Measurements from ENCODE around the gene HBA2. TPM values are rescaled to one million over a fixed set of nuclear protein-coding genes. Genes with fewer than 3 reads are reported as not detected.
"Not testable (repeated sequence)": the region's sequence is repeated elsewhere in the genome, so short reads cannot be mapped to it uniquely, and the experiment has no call there.

HBA2 gene
- total RNA-seq, 2 donors from 2014 or later, result not detected

DNA sequence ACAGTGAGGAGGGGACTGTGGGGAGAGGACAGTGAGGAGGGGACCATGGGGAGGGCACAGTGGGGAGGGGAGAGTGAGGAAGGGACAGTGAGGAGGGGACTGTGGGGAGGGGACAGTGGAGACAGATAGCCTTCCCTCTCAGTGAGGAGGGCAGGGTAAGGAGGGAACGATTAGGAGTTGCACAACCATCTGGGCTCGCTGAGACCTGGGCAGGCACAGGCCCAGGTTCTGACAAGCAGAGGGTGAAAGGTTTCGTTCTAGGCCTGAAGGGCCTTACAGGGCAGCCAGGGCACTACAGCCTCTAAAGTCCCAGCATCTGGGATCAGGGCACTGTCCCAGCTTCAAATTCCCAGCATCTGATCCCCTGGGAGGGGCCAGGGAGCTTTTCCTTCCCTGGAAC, 9.0 kb upstream of the HBA2 start:
- H3K4me3 Mint-ChIP-seq, result peak overlapping the region; percentile 19
- not testable (repeated sequence) for H3K27ac Mint-ChIP-seq

GRCh38 chr16:164134-164823, 8.4 kb upstream of the HBA2 start:
- H3K36me3 Mint-ChIP-seq (ENCODE audit: low read depth); H3K4me3 Mint-ChIP-seq; DNase-seq; H3K27ac Mint-ChIP-seq; H3K9me3 ChIP-seq (ENCODE audit: control insufficient read depth, low read length, poor library complexity, severe bottlenecking): not testable (repeated sequence)
- Mint-ChIP-seq H3K27me3 (peaks cover 28% of the 10 kb centered on the region), H3K4me1 (peaks cover 11% of the 10 kb centered on the region)
- peak; percentile 31 for ATAC-seq

More for the DNA sequence above, 9.0 kb upstream of the HBA2 start:
- not testable (repeated sequence) for DNase-seq; H3K9me3 ChIP-seq (ENCODE audit: control insufficient read depth, low read length, poor library complexity, severe bottlenecking); H3K36me3 Mint-ChIP-seq (ENCODE audit: low read depth); ATAC-seq
- Mint-ChIP-seq H3K4me1 (peaks cover 10% of the 10 kb centered on the region), H3K27me3 (peaks cover 29% of the 10 kb centered on the region)

DNA sequence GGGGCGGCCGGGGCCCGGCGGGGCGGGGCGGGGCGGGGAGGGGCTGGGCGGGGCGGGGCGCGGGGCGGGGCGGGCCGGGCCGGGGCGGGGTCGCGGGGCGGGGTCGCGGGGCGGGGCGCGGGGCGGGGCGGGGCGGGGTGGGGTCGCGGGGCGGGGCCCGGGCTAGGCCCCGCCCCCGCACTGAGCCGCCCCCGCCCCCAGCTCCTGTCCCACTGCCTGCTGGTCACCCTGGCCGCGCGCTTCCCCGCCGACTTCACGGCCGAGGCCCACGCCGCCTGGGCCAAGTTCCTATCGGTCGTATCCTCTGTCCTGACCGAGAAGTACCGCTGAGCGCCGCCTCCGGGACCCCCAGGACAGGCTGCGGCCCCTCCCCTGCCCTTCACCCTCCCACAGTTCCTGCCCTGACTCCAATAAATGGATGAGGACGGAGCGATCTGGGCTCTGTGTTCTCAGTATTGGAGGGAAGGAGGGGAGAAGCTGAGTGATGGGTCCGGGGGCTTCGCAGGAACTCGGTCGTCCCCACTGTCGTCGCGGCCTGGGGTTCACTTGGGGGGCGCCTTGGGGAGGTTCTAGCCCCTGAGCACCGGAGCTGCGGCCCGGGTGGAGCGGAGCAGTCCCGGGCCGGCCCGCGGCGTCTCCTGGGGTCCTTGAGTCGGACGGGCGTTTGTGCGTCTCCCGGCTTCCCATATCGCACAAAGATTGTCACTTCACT, 7.7 kb upstream of the HBA2 start:
- H3K27ac Mint-ChIP-seq, result no peak overlapping the region
- peak overlapping the region; percentile 70 for H3K4me3 Mint-ChIP-seq
- no peaks in the 10 kb centered on the region for H3K9me3 ChIP-seq (ENCODE audit: control insufficient read depth, low read length, poor library complexity, severe bottlenecking)
- peaks cover 28% of the 10 kb centered on the region for H3K27me3 Mint-ChIP-seq
- peaks cover 9% of the 10 kb centered on the region for H3K4me1 Mint-ChIP-seq
- H3K36me3 Mint-ChIP-seq (ENCODE audit: low read depth), result peaks cover 2% of the 10 kb centered on the region
- peak; percentile 35 for ATAC-seq
- DNase-seq, result no peak

- DNase-seq (no peak), ATAC-seq (peak; percentile 53)
- Mint-ChIP-seq H3K4me3 (peak within 1 kb of the TSS; percentile 70), H3K27ac (no peak within 1 kb of the TSS), H3K4me1 (peaks cover 9% of the 10 kb centered on the region), H3K36me3 (ENCODE audit: low read depth) (peaks cover 2% of the 10 kb centered on the region), H3K27me3 (peaks cover 36% of the 10 kb centered on the region)
- H3K9me3 ChIP-seq (ENCODE audit: control insufficient read depth, low read length, poor library complexity, severe bottlenecking), result no peaks in the 10 kb centered on the region
Observed at GRCh38 chr16:165539-166374, 6.9 kb upstream of the HBA2 start, which contains the start of gene HBM. HBM (plus strand) TSS chr16:165978; CDS start chr16:165998, 20 bp downstream.

- no peaks in the 10 kb centered on the region for H3K9me3 ChIP-seq (ENCODE audit: control insufficient read depth, low read length, poor library complexity, severe bottlenecking)
- DNase-seq (no peak), ATAC-seq (no peak)
- Mint-ChIP-seq H3K36me3 (ENCODE audit: low read depth) (peaks cover 2% of the 10 kb centered on the region), H3K27ac (no peak overlapping the region), H3K4me1 (peaks cover 9% of the 10 kb centered on the region), H3K27me3 (peaks cover 36% of the 10 kb centered on the region), H3K4me3 (peak overlapping the region; percentile 15)
Observed at GRCh38 chr16:166375-167121, 6.1 kb upstream of the HBA2 start.

GRCh38 chr16:167122-167690, 5.5 kb upstream of the HBA2 start:
- peak overlapping the region; percentile 15 for H3K4me3 Mint-ChIP-seq
- DNase-seq, result no peak
- no peak for ATAC-seq
- no peak overlapping the region for H3K27ac Mint-ChIP-seq
- no peaks in the 10 kb centered on the region for H3K36me3 Mint-ChIP-seq (ENCODE audit: low read depth)
- peaks cover 41% of the 10 kb centered on the region for H3K27me3 Mint-ChIP-seq
- H3K9me3 ChIP-seq (ENCODE audit: control insufficient read depth, low read length, poor library complexity, severe bottlenecking), result no peaks in the 10 kb centered on the region
- peaks cover 9% of the 10 kb centered on the region for H3K4me1 Mint-ChIP-seq

- H3K27me3 Mint-ChIP-seq, result peaks cover 41% of the 10 kb centered on the region
- peak overlapping the region; percentile 19 for H3K4me3 Mint-ChIP-seq
- DNase-seq (no peak), ATAC-seq (no peak)
- no peaks in the 10 kb centered on the region for H3K36me3 Mint-ChIP-seq (ENCODE audit: low read depth)
- H3K9me3 ChIP-seq (ENCODE audit: control insufficient read depth, low read length, poor library complexity, severe bottlenecking), result no peaks in the 10 kb centered on the region
- H3K4me1 Mint-ChIP-seq, result peaks cover 9% of the 10 kb centered on the region
- no peak overlapping the region for H3K27ac Mint-ChIP-seq
Observed at GRCh38 chr16:168424-168823, 4.3 kb upstream of the HBA2 start.

DNA sequence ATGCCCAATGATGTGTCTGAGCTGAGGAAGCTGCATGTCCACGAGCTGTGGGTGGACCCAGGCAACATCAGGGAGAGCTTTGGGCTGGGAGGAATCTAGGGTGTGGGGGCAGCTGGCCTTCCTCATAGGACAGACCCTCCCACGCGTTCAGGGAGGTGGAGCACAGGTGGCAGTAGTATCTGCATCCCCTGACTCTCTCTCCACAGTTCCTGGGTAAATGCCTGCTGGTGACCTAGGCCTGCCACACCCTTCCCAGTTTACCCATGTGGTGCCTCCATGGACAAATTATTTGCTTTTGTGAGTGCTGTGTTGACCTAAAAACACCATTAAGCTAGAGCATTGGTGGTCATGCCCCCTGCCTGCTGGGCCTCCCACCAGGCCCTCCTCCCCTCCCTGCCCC, 3.7 kb upstream of the HBA2 start:
- ATAC-seq, result no peak
- no peak overlapping the region for H3K4me3 Mint-ChIP-seq
- H3K9me3 ChIP-seq (ENCODE audit: control insufficient read depth, low read length, poor library complexity, severe bottlenecking), result no peaks in the 10 kb centered on the region
- H3K27me3 Mint-ChIP-seq, result peaks cover 41% of the 10 kb centered on the region
- DNase-seq, result no peak
- H3K4me1 Mint-ChIP-seq, result peaks cover 11% of the 10 kb centered on the region
- no peaks in the 10 kb centered on the region for H3K36me3 Mint-ChIP-seq (ENCODE audit: low read depth)
- no peak overlapping the region for H3K27ac Mint-ChIP-seq

- Mint-ChIP-seq H3K27ac (peak overlapping the region; percentile 39), H3K4me1 (peaks cover 15% of the 10 kb centered on the region), H3K27me3 (peaks cover 50% of the 10 kb centered on the region)
- H3K36me3 Mint-ChIP-seq (ENCODE audit: low read depth); H3K9me3 ChIP-seq (ENCODE audit: control insufficient read depth, low read length, poor library complexity, severe bottlenecking); ATAC-seq; H3K4me3 Mint-ChIP-seq; DNase-seq: not testable (repeated sequence)
Observed at GRCh38 chr16:170088-170507, 2.6 kb upstream of the HBA2 start.

- no peak for DNase-seq
- no peak for ATAC-seq
- no peak overlapping the region for H3K27ac Mint-ChIP-seq
- no peak overlapping the region for H3K4me3 Mint-ChIP-seq
- peaks cover 11% of the 10 kb centered on the region for H3K4me1 Mint-ChIP-seq
- H3K27me3 Mint-ChIP-seq, result peaks cover 56% of the 10 kb centered on the region
- no peaks in the 10 kb centered on the region for H3K36me3 Mint-ChIP-seq (ENCODE audit: low read depth)
- H3K9me3 ChIP-seq (ENCODE audit: control insufficient read depth, low read length, poor library complexity, severe bottlenecking), result no peaks in the 10 kb centered on the region
Observed at GRCh38 chr16:170788-171187, 1.9 kb upstream of the HBA2 start.

DNA sequence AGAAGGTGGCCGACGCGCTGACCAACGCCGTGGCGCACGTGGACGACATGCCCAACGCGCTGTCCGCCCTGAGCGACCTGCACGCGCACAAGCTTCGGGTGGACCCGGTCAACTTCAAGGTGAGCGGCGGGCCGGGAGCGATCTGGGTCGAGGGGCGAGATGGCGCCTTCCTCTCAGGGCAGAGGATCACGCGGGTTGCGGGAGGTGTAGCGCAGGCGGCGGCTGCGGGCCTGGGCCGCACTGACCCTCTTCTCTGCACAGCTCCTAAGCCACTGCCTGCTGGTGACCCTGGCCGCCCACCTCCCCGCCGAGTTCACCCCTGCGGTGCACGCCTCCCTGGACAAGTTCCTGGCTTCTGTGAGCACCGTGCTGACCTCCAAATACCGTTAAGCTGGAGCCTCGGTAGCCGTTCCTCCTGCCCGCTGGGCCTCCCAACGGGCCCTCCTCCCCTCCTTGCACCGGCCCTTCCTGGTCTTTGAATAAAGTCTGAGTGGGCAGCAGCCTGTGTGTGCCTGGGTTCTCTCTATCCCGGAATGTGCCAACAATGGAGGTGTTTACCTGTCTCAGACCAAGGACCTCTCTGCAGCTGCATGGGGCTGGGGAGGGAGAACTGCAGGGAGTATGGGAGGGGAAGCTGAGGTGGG, 657 bp downstream of the HBA2 start:
- H3K27ac Mint-ChIP-seq; DNase-seq; H3K36me3 Mint-ChIP-seq (ENCODE audit: low read depth); H3K9me3 ChIP-seq (ENCODE audit: control insufficient read depth, low read length, poor library complexity, severe bottlenecking); H3K4me1 Mint-ChIP-seq; ATAC-seq: not testable (repeated sequence)
- peak overlapping the region; percentile 55 for H3K4me3 Mint-ChIP-seq
- H3K27me3 Mint-ChIP-seq, result peaks cover 54% of the 10 kb centered on the region
